BE2C (cell line): ENCODE results near the gene CTNND1.
A peak's percentile ranks its signal among the peaks of the same experiment; 100 is the strongest.

Source experiments
- DNase-seq: peaks from one replicate; pipeline ENCODE4 v3.0.0-alpha.2; 2020
- H3K27me3 ChIP-seq: fragments of 250-450 bp; sonication (Bioruptor Pico); 2 replicates; pipeline ENCODE4 v1.5.1; 2020; ENCODE audit warnings: mild to moderate bottlenecking
- H3K36me3 ChIP-seq: fragments of 250-450 bp; sonication (Bioruptor Pico); 2 replicates; pipeline ENCODE4 v1.5.1; 2020; ENCODE audit warnings: mild to moderate bottlenecking
- H3K4me1 ChIP-seq: fragments of 250-450 bp; sonication (Bioruptor Pico); 2 replicates; pipeline ENCODE4 v1.5.1; 2020
- H3K4me3 ChIP-seq: 2 replicates; pipeline ENCODE4 v1.5.1; 2011; ENCODE audit warnings: low read depth, low read length
- H3K9me3 ChIP-seq: fragments of 250-450 bp; sonication (Bioruptor Pico); 2 replicates; pipeline ENCODE4 v1.5.1; 2020
- CTCF ChIP-seq: IDR thresholded peaks from 2 replicates; pipeline ENCODE4 v1.5.1; 2012; ENCODE audit warnings: mild to moderate bottlenecking, low read depth, low read length

The CTNND1 gene

GRCh38 chr11:57729479-57729878 is 32.1 kb upstream of the CTNND1 start:
- Histone ChIP-seq H3K9me3 (no peaks in the 10 kb centered on the region), H3K4me3 (no peak overlapping the region), H3K27me3 (no peaks in the 10 kb centered on the region), H3K4me1 (no peaks in the 10 kb centered on the region), H3K36me3 (no peaks in the 10 kb centered on the region)
- no peak for TF ChIP-seq CTCF
- no peak for DNase-seq

GRCh38 chr11:57732661-57733060 is 28.9 kb upstream of the CTNND1 start:
- no peak for TF ChIP-seq CTCF
- H3K36me3 ChIP-seq: no peaks in the 10 kb centered on the region
- H3K4me1 ChIP-seq: no peaks in the 10 kb centered on the region
- no peaks in the 10 kb centered on the region for H3K27me3 ChIP-seq
- no peak overlapping the region for H3K4me3 ChIP-seq
- no peaks in the 10 kb centered on the region for H3K9me3 ChIP-seq
- DNase-seq: no peak

GRCh38 chr11:57735619-57736298 is 25.8 kb upstream of the CTNND1 start:
- Histone ChIP-seq H3K27me3 (no peaks in the 10 kb centered on the region), H3K9me3 (no peaks in the 10 kb centered on the region), H3K4me3 (no peak overlapping the region), H3K36me3 (no peaks in the 10 kb centered on the region; the same call in 1 of the 2 replicates), H3K4me1 (no peaks in the 10 kb centered on the region)
- no peak for TF ChIP-seq CTCF
- no peak for DNase-seq

GRCh38 chr11:57741132-57742086 is 20.2 kb upstream of the CTNND1 start, which contains the start of gene SELENOH:
TSS of gene SELENOH (plus strand) at chr11:57741491. CDS start at chr11:57741596, 105 bp downstream.
- TF ChIP-seq CTCF: no peak
- Histone ChIP-seq H3K36me3 (peaks cover 16% of the 10 kb centered on the region), H3K4me1 (no peaks in the 10 kb centered on the region), H3K27me3 (no peaks in the 10 kb centered on the region), H3K9me3 (no peaks in the 10 kb centered on the region), H3K4me3 (peak within 1 kb of the TSS; percentile 91)
- DNase-seq: peak; percentile 93

- H3K9me3 ChIP-seq: no peaks in the 10 kb centered on the region
- H3K4me1 ChIP-seq: no peaks in the 10 kb centered on the region
- H3K4me3 ChIP-seq: peak overlapping the region; percentile 91
- no peak for TF ChIP-seq CTCF
- H3K27me3 ChIP-seq: no peaks in the 10 kb centered on the region
- DNase-seq: no peak
- peaks cover 16% of the 10 kb centered on the region for H3K36me3 ChIP-seq
These were observed 19.5 kb upstream of the CTNND1 start for GRCh38 chr11:57742087-57742452.
